Retinal pigment epithelial cell (primary cell): ENCODE results near the gene FHOD1.

ENCODE experiments used
- DNase-seq: peaks from one replicate; pipeline ENCODE4 v3.0.0-alpha.2; 2010; ENCODE audit warnings: low read depth
- H3K4me3 ChIP-seq: 2 replicates; pipeline ENCODE4 v1.5.1; 2011; ENCODE audit warnings: mild to moderate bottlenecking, low read length, control low read depth, moderate library complexity
- CTCF ChIP-seq: conservative IDR thresholded peaks from 2 replicates; pipeline ENCODE4 v1.5.1; 2011; ENCODE audit warnings: low read depth, low read length, control low read depth, inconsistent platforms

FHOD1 gene

GRCh38 chr16:67281536-67282446, 34.5 kb upstream of the FHOD1 start:
- no peak for TF ChIP-seq CTCF
- no peak overlapping the region for H3K4me3 ChIP-seq
- DNase-seq, result no peak

GRCh38 chr16:67280090-67281015, 33.1 kb upstream of the FHOD1 start:
- no peak for TF ChIP-seq CTCF
- no peak for DNase-seq
- no peak overlapping the region for H3K4me3 ChIP-seq

GRCh38 chr16:67279296-67280089, 32.2 kb upstream of the FHOD1 start, which contains the start of gene PLEKHG4:
TSS of gene PLEKHG4 (plus strand) at chr16:67279532. CDS start at chr16:67280045, 513 bp downstream.
- peak; percentile 51 for TF ChIP-seq CTCF
- no peak for DNase-seq
- H3K4me3 ChIP-seq, result peak within 1 kb of the TSS; percentile 41

- peak; percentile 40 for TF ChIP-seq CTCF
- DNase-seq, result no peak
- H3K4me3 ChIP-seq, result peak overlapping the region; percentile 41
These were observed 31.6 kb upstream of the FHOD1 start for GRCh38 chr16:67278773-67279295.

GRCh38 chr16:67277999-67278772, 30.9 kb upstream of the FHOD1 start:
- TF ChIP-seq CTCF, result no peak
- H3K4me3 ChIP-seq, result peak overlapping the region; percentile 41
- no peak for DNase-seq
